ENCODE results near the gene SMARCA4. TPM values are rescaled to one million over a fixed set of nuclear protein-coding genes. Genes with fewer than 3 reads are reported as not detected.

Gene SMARCA4
- total RNA-seq, 4 donors from 2014 or later = 78.4 to 115 (median 81.7) TPM

- H3K4me3 ChIP-seq (ENCODE audit: low read depth, poor library complexity, severe bottlenecking) = no peak overlapping the region
- TF ChIP-seq CTCF (IDR thresholded peaks at IDR 0.05) (no peak), POLR2A (IDR thresholded peaks at IDR 0.05) (no peak)
- intact Hi-C loops (cut with DNase I; ENCODE audit: low total_unique reads) = no loop called here
- 68 to 76% methylated on average over 9 of the region's 9 CpGs for WGBS, 2 donors
- no peak for DNase-seq (ENCODE audit: low spot score in 2 of 2)
These were observed 89.7 kb downstream of the SMARCA4 start for GRCh38 chr19:11050323-11051114.

- H3K4me3 ChIP-seq (ENCODE audit: low read depth, poor library complexity, severe bottlenecking) = no peak overlapping the region
- DNase-seq (ENCODE audit: low spot score in 2 of 2) = no peak
- 79 to 85% methylated on average over 4 of the region's 4 CpGs for WGBS, 2 donors
- intact Hi-C loops (cut with DNase I; ENCODE audit: low total_unique reads) = no loop called here
- TF ChIP-seq POLR2A (IDR thresholded peaks at IDR 0.05) (no peak), CTCF (IDR thresholded peaks at IDR 0.05) (no peak)
These were observed 93.0 kb downstream of the SMARCA4 start for GRCh38 chr19:11053817-11054195.

- 88 to 92% methylated on average over 7 to 8 of the region's 8 CpGs for WGBS, 2 donors
- intact Hi-C loops (cut with DNase I; ENCODE audit: low total_unique reads) = no loop called here
- DNase-seq (ENCODE audit: low spot score in 2 of 2) = no peak
- H3K4me3 ChIP-seq (ENCODE audit: low read depth, poor library complexity, severe bottlenecking) = no peak overlapping the region
- TF ChIP-seq POLR2A (IDR thresholded peaks at IDR 0.05) (no peak), CTCF (IDR thresholded peaks at IDR 0.05) (no peak)
These were observed 93.4 kb downstream of the SMARCA4 start for GRCh38 chr19:11054200-11054599.

- H3K4me3 ChIP-seq (ENCODE audit: low read depth, poor library complexity, severe bottlenecking) = no peak overlapping the region
- 88 to 92% methylated on average over 8 of the region's 8 CpGs for WGBS, 2 donors
- DNase-seq (ENCODE audit: low spot score in 2 of 2) = no peak
- intact Hi-C loops (cut with DNase I; ENCODE audit: low total_unique reads) = no loop called here
- TF ChIP-seq POLR2A (IDR thresholded peaks at IDR 0.05) (no peak), CTCF (IDR thresholded peaks at IDR 0.05) (no peak)
These were observed 93.8 kb downstream of the SMARCA4 start for GRCh38 chr19:11054628-11055027.

- TF ChIP-seq POLR2A (IDR thresholded peaks at IDR 0.05) = no peak
- no peak for TF ChIP-seq CTCF (IDR thresholded peaks at IDR 0.05)
- intact Hi-C loops (cut with DNase I; ENCODE audit: low total_unique reads) = no loop called here
- 92 to 95% methylated on average over 29 to 33 of the region's 34 CpGs for WGBS, 2 donors
- no peak overlapping the region for H3K4me3 ChIP-seq (ENCODE audit: low read depth, poor library complexity, severe bottlenecking)
- DNase-seq (ENCODE audit: low spot score in 2 of 2) = no peak
These were observed 97.6 kb downstream of the SMARCA4 start for GRCh38 chr19:11058246-11059030.

All from lower leg skin (tissue), 4 donors.